ENCODE data around the gene SFXN4.

DNA sequence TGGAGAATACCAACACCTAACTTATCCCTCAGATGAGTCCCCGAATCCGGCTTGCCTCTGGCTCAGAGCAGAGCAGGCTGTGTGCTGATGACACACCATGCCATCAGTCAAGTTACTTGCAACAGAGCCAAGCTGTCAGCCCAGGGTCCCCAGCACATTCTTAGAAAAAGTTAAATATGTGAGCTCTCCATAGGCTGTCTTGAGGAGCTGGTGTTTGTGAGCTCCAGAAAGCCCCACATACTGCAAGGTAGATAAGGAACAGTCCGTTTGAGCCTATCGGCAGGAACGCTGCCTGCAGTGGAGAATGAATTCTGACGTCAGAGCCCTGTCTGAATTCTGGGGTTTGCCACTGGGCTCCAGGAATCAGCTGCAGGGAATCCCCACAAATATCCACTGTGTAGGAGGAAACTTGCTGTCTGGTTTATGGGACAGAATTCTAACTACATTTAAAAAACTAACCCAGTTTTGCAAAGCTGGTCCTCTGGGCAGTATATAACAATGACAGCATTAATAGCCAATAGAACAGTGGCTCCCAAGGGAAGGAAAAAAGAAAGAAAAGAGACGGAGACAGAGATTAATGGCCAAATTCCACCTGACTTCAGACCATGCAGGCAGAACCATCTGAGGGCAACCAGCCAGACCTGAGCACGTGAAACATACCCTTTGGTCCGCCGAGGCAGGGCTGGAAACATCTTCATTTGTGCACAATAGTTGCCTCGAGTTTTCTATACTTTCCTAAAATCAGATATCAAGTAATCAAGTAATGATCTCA is 3.6 kb downstream of the SFXN4 start:
- TF ChIP-seq, protein P1, sequence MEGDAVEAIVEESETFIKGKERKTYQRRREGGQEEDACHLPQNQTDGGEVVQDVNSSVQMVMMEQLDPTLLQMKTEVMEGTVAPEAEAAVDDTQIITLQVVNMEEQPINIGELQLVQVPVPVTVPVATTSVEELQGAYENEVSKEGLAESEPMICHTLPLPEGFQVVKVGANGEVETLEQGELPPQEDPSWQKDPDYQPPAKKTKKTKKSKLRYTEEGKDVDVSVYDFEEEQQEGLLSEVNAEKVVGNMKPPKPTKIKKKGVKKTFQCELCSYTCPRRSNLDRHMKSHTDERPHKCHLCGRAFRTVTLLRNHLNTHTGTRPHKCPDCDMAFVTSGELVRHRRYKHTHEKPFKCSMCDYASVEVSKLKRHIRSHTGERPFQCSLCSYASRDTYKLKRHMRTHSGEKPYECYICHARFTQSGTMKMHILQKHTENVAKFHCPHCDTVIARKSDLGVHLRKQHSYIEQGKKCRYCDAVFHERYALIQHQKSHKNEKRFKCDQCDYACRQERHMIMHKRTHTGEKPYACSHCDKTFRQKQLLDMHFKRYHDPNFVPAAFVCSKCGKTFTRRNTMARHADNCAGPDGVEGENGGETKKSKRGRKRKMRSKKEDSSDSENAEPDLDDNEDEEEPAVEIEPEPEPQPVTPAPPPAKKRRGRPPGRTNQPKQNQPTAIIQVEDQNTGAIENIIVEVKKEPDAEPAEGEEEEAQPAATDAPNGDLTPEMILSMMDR (IDR thresholded peaks at IDR 0.05; ENCODE audit: low read depth, low read length, poor library complexity, severe bottlenecking), result no peak
- no peak for TF ChIP-seq EZH2phosphoT487 (IDR thresholded peaks at IDR 0.05; ENCODE audit: borderline replicate concordance, low read length)

All from DOHH2 (cell line).